ENCODE results near the gene CROCC2. TPM values are rescaled to one million over a fixed set of nuclear protein-coding genes. Genes with fewer than 3 reads are reported as not detected.

Gene CROCC2
- total and polyA plus RNA-seq, 2 of the 13 experiments (the other 11 are each of a cell fraction or from before 2014, with no cell fraction given) = not detected

DNA sequence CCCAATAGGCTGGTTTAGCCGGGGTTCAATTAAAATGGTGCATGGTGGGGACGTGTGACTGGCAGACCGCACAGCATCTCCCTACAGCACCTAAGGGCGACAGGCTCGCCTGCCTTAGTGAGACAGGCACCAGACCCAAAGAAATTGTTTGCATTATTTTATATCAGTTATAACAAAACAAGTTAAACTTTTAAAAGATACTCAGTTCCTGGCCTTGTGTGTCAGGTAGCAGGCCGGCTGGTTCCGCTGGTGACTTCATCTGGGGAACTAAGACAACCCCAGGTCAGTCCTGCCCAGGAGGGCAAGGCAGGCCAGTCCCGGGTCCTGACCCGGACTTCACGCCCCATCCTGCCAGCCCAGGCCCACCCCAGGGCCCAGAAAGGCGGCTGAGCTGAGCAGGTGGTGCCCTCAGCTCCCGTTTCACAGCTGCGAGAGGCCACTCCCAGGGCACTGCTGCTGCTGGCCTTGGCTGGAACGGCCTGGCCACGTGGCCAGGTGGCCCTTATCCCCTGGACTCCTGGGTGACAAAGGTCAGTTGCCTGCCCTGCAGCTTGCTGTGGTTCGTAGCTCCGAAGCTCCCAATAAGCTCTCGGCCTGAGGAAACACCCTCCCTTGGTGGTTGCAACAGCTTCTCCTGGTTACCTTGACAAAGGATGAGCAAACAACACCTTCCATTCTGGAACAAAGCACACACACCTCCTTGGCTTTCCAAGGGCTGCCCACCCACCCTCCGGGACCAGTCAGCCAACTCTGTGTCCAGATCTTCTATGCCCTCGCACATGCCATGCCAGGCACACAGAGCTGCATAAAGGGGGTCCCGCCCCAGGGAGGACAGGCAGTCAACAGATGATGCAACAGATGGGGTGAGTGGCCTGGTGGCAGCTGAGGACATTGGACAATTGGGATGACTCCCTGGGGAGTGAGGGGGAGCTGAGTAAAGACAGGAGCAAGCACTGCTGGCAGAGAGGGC is 48.8 kb upstream of the CROCC2 start (continued):
- TF ChIP-seq KDM5A (IDR thresholded peaks at IDR 0.05; ENCODE audit: borderline replicate concordance, low read length) (no peak), GMEB2 (CRISPR knock-in tag; IDR thresholded peaks at IDR 0.05; ENCODE audit: low read depth) (no peak), CHD4 (IDR thresholded peaks at IDR 0.05; ENCODE audit: borderline replicate concordance, low read length) (peak; percentile 85; the same call in 1 of the 2 replicates), HNRNPL (IDR thresholded peaks at IDR 0.05; ENCODE audit: low read depth, low read length) (peak; percentile 96), CAMTA2 (CRISPR knock-in tag; IDR thresholded peaks at IDR 0.05; ENCODE audit: borderline replicate concordance) (no peak; the same call in 1 of the 2 replicates), SP140L (CRISPR knock-in tag; IDR thresholded peaks at IDR 0.05; ENCODE audit: borderline replicate concordance) (no peak; the same call in 1 of the 2 replicates), SMARCE1 (IDR thresholded peaks at IDR 0.05; ENCODE audit: borderline replicate concordance) (no peak), TRIM24 (CRISPR knock-in tag; IDR thresholded peaks at IDR 0.05) (no peak), U2AF2 (IDR thresholded peaks at IDR 0.05; ENCODE audit: low read depth, low read length) (no peak), MXD1 (CRISPR knock-in tag; IDR thresholded peaks at IDR 0.05) (peak; percentile 100), ZNF446 (CRISPR knock-in tag; IDR thresholded peaks at IDR 0.05) (peak; percentile 74; the same call in 1 of the 2 replicates), TBP (CRISPR knock-in tag; IDR thresholded peaks at IDR 0.05) (no peak), NFKB2 (CRISPR knock-in tag; IDR thresholded peaks at IDR 0.05; ENCODE audit: borderline replicate concordance) (peak; percentile 99), ZNF44 (CRISPR knock-in tag; IDR thresholded peaks at IDR 0.05) (no peak; the same call in 1 of the 2 replicates), SIN3B (IDR thresholded peaks at IDR 0.05; ENCODE audit: low read length) (no peak; the same call in 1 of the 2 replicates), ZNF615 (CRISPR knock-in tag; IDR thresholded peaks at IDR 0.05; ENCODE audit: borderline replicate concordance) (0 out of 2 replicates have a peak, but pooled peaks have one; percentile 48), PPARG (CRISPR knock-in tag; conservative IDR thresholded peaks at IDR 0.05) (peak; percentile 88), ZBTB8A (CRISPR knock-in tag; IDR thresholded peaks at IDR 0.05; ENCODE audit: borderline replicate concordance, low read depth) (peak; percentile 92; the same call in 1 of the 2 replicates), ZNF644 (CRISPR knock-in tag; IDR thresholded peaks at IDR 0.05; ENCODE audit: low read depth) (peak; percentile 78), ZNF256 (CRISPR knock-in tag; conservative IDR thresholded peaks at IDR 0.05) (peak; percentile 72; the same call in 1 of the 2 replicates)
- TF ChIP-seq, protein P1, sequence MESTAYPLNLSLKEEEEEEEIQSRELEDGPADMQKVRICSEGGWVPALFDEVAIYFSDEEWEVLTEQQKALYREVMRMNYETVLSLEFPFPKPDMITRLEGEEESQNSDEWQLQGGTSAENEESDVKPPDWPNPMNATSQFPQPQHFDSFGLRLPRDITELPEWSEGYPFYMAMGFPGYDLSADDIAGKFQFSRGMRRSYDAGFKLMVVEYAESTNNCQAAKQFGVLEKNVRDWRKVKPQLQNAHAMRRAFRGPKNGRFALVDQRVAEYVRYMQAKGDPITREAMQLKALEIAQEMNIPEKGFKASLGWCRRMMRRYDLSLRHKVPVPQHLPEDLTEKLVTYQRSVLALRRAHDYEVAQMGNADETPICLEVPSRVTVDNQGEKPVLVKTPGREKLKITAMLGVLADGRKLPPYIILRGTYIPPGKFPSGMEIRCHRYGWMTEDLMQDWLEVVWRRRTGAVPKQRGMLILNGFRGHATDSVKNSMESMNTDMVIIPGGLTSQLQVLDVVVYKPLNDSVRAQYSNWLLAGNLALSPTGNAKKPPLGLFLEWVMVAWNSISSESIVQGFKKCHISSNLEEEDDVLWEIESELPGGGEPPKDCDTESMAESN (CRISPR knock-in tag; conservative IDR thresholded peaks at IDR 0.05) = peak; percentile 99
- TF ChIP-seq, protein P2, sequence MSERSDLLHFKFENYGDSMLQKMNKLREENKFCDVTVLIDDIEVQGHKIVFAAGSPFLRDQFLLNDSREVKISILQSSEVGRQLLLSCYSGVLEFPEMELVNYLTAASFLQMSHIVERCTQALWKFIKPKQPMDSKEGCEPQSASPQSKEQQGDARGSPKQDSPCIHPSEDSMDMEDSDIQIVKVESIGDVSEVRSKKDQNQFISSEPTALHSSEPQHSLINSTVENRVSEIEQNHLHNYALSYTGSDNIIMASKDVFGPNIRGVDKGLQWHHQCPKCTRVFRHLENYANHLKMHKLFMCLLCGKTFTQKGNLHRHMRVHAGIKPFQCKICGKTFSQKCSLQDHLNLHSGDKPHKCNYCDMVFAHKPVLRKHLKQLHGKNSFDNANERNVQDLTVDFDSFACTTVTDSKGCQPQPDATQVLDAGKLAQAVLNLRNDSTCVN (CRISPR knock-in tag; IDR thresholded peaks at IDR 0.05; ENCODE audit: borderline replicate concordance) = peak; percentile 86

All from HepG2 (cell line).